Adipose tissue (tissue), 3 donors: ENCODE measurements around the gene NVL. TPM values are rescaled to one million over a fixed set of nuclear protein-coding genes. Genes with fewer than 3 reads are reported as not detected.
"Not testable (repeated sequence)": the region's sequence is repeated elsewhere in the genome, so short reads cannot be mapped to it uniquely, and the experiment has no call there.

ENCODE experiments used
- H3K27ac ChIP-seq: one replicate; pipeline ENCODE4 v1.5.1; 2013; ENCODE audit warnings: low read depth, low read length
- WGBS, 3 donors: extraction: QIAGEN DNeasy Blood & Tissue Kit; methylation state at CpG; one replicate each; pipeline ENCODE4 v1.1.7; 2013; 5-methylcytosine and 5-hydroxymethylcytosine counted together
- polyA plus RNA-seq, 3 donors: library from polyadenylated mRNA; stranded (reverse); fragments of 200-250 nt; gene quantifications; one replicate each; pipeline ENCODE4 v1.2.3, GENCODE V29; 2013
- donor health status: healthy with polysubstance abuse.
- donor health status: Bipolar disorder and iron deficiency.
- donor health status: healthy.

The NVL gene
- polyA plus RNA-seq, 3 donors: 9.1 to 16.2 (median 10.5) TPM

- 58 to 81% (median 75%) methylated on average over 4 of the region's 4 CpGs for WGBS, 3 donors
- H3K27ac ChIP-seq: no peak overlapping the region
Observed at GRCh38 chr1:224213438-224214119, 116.4 kb downstream of the NVL start.

- 87 to 90% (median 88%) methylated on average over 13 of the region's 13 CpGs for WGBS, 3 donors
Observed at GRCh38 chr1:224212618-224213061, 117.3 kb downstream of the NVL start.

GRCh38 chr1:224211206-224211962 is 118.6 kb downstream of the NVL start:
- H3K27ac ChIP-seq: no peak overlapping the region
- WGBS, 3 donors: 9 to 68% (median 59%) methylated on average over 4 of the region's 4 CpGs

More at GRCh38 chr1:224212618-224213061, 117.3 kb downstream of the NVL start:
- no peak overlapping the region for H3K27ac ChIP-seq

GRCh38 chr1:224205931-224206538 is 123.9 kb downstream of the NVL start:
- WGBS, 3 donors: 73 to 87% (median 78%) methylated on average over 10 of the region's 10 CpGs
- not testable (repeated sequence) for H3K27ac ChIP-seq

GRCh38 chr1:224205438-224205840 is 124.5 kb downstream of the NVL start:
- 23 to 34% (median 26%) methylated on average over 4 of the region's 4 CpGs for WGBS, 3 donors
- H3K27ac ChIP-seq: no peak overlapping the region

- 58 to 67% (median 61%) methylated on average over 8 of the region's 8 CpGs for WGBS, 3 donors
- no peak overlapping the region for H3K27ac ChIP-seq
Observed at GRCh38 chr1:224203243-224204016, 126.5 kb downstream of the NVL start.

- WGBS, 3 donors: 89 to 93% (median 93%) methylated on average over 4 of the region's 4 CpGs
- H3K27ac ChIP-seq: no peak overlapping the region
Observed at GRCh38 chr1:224201853-224202252, 128.1 kb downstream of the NVL start.

- no peak overlapping the region for H3K27ac ChIP-seq
- 75 to 89% (median 82%) methylated on average over 5 of the region's 5 CpGs for WGBS, 3 donors
Observed at GRCh38 chr1:224201383-224201782, 128.6 kb downstream of the NVL start.

- no peak overlapping the region for H3K27ac ChIP-seq
- 75 to 85% (median 84%) methylated on average over 2 of the region's 2 CpGs for WGBS, 3 donors
Observed at GRCh38 chr1:224199679-224200078, 130.3 kb downstream of the NVL start.

- no peak overlapping the region for H3K27ac ChIP-seq
- WGBS, 3 donors: 93 to 95% (median 94%) methylated on average over 4 of the region's 4 CpGs
Observed at GRCh38 chr1:224198572-224198971, 131.4 kb downstream of the NVL start.

- no peak overlapping the region for H3K27ac ChIP-seq
- 41 to 76% (median 68%) methylated on average over 5 of the region's 5 CpGs for WGBS, 3 donors
Observed at GRCh38 chr1:224196813-224197600, 133.0 kb downstream of the NVL start.

- 88 to 95% (median 90%) methylated on average over 8 of the region's 8 CpGs for WGBS, 3 donors
- H3K27ac ChIP-seq: no peak overlapping the region
Observed at GRCh38 chr1:224193319-224193966, 136.5 kb downstream of the NVL start.

GRCh38 chr1:224192082-224192788 is 137.7 kb downstream of the NVL start:
- WGBS, 3 donors: 73 to 76% (median 73%) methylated on average over 5 of the region's 5 CpGs
- H3K27ac ChIP-seq: no peak overlapping the region

- WGBS, 3 donors: 96% methylated on average over 7 of the region's 7 CpGs
- no peak overlapping the region for H3K27ac ChIP-seq
Observed at GRCh38 chr1:224189561-224189960, 140.4 kb downstream of the NVL start.

- no peak overlapping the region for H3K27ac ChIP-seq
- WGBS, 3 donors: 95 to 96% (median 96%) methylated on average over 2 of the region's 2 CpGs
Observed at GRCh38 chr1:224188286-224188685, 141.7 kb downstream of the NVL start.

- 91 to 96% (median 95%) methylated on average over 8 of the region's 8 CpGs for WGBS, 3 donors
- H3K27ac ChIP-seq: no peak overlapping the region
Observed at GRCh38 chr1:224185208-224185607, 144.8 kb downstream of the NVL start.
